ENCODE measurements around the gene CFAP53. TPM values are rescaled to one million over a fixed set of nuclear protein-coding genes. Genes with fewer than 3 reads are reported as not detected.
A peak's percentile ranks its signal among the peaks of the same experiment; 100 is the strongest.

The CFAP53 gene
- total and polyA plus RNA-seq, 2 of the 13 experiments (the other 11 are each of a cell fraction or from before 2014, with no cell fraction given) = 0.05 to 0.07 TPM

- TF ChIP-seq, protein P1, sequence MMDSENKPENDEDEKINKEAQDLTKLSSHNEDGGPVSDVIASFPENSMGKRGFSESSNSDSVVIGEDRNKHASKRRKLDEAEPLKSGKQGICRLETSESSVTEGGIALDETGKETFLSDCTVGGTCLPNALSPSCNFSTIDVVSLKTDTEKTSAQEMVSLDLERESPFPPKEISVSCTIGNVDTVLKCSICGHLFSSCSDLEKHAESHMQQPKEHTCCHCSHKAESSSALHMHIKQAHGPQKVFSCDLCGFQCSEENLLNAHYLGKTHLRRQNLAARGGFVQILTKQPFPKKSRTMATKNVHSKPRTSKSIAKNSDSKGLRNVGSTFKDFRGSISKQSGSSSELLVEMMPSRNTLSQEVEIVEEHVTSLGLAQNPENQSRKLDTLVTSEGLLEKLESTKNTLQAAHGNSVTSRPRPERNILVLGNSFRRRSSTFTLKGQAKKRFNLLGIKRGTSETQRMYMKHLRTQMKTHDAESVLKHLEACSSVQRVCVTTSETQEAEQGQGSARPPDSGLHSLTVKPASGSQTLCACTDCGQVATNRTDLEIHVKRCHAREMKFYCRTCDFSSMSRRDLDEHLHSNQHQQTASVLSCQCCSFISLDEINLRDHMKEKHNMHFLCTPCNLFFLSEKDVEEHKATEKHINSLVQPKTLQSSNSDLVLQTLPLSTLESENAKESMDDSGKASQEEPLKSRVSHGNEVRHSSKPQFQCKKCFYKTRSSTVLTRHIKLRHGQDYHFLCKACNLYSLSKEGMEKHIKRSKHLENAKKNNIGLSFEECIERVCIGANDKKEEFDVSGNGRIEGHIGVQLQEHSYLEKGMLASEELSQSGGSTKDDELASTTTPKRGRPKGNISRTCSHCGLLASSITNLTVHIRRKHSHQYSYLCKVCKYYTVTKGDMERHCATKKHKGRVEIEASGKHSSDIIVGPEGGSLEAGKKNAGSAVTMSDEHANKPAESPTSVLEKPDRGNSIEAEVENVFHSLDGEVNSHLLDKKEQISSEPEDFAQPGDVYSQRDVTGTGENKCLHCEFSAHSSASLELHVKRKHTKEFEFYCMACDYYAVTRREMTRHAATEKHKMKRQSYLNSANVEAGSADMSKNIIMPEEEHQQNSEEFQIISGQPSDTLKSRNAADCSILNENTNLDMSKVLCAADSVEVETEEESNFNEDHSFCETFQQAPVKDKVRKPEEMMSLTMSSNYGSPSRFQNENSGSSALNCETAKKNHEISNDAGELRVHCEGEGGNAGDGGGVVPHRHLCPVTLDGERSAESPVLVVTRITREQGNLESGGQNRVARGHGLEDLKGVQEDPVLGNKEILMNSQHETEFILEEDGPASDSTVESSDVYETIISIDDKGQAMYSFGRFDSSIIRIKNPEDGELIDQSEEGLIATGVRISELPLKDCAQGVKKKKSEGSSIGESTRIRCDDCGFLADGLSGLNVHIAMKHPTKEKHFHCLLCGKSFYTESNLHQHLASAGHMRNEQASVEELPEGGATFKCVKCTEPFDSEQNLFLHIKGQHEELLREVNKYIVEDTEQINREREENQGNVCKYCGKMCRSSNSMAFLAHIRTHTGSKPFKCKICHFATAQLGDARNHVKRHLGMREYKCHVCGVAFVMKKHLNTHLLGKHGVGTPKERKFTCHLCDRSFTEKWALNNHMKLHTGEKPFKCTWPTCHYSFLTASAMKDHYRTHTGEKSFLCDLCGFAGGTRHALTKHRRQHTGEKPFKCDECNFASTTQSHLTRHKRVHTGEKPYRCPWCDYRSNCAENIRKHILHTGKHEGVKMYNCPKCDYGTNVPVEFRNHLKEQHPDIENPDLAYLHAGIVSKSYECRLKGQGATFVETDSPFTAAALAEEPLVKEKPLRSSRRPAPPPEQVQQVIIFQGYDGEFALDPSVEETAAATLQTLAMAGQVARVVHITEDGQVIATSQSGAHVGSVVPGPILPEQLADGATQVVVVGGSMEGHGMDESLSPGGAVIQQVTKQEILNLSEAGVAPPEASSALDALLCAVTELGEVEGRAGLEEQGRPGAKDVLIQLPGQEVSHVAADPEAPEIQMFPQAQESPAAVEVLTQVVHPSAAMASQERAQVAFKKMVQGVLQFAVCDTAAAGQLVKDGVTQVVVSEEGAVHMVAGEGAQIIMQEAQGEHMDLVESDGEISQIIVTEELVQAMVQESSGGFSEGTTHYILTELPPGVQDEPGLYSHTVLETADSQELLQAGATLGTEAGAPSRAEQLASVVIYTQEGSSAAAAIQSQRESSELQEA (CRISPR knock-in tag; IDR thresholded peaks at IDR 0.05; ENCODE audit: not compliant biosample characterization) = no peak
- TF ChIP-seq BRD4 (CRISPR knock-in tag; IDR thresholded peaks at IDR 0.05) = no peak
- TF ChIP-seq KDM1A (CRISPR knock-in tag; IDR thresholded peaks at IDR 0.05) = no peak
- TF ChIP-seq, protein P2, sequence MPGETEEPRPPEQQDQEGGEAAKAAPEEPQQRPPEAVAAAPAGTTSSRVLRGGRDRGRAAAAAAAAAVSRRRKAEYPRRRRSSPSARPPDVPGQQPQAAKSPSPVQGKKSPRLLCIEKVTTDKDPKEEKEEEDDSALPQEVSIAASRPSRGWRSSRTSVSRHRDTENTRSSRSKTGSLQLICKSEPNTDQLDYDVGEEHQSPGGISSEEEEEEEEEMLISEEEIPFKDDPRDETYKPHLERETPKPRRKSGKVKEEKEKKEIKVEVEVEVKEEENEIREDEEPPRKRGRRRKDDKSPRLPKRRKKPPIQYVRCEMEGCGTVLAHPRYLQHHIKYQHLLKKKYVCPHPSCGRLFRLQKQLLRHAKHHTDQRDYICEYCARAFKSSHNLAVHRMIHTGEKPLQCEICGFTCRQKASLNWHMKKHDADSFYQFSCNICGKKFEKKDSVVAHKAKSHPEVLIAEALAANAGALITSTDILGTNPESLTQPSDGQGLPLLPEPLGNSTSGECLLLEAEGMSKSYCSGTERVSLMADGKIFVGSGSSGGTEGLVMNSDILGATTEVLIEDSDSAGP (CRISPR knock-in tag; IDR thresholded peaks at IDR 0.05; ENCODE audit: borderline replicate concordance) = peak; percentile 47; the same call in 1 of the 2 replicates
- TF ChIP-seq ARNTL (CRISPR knock-in tag; IDR thresholded peaks at IDR 0.05) = no peak
- TF ChIP-seq HMG20B (CRISPR knock-in tag; conservative IDR thresholded peaks at IDR 0.05) = no peak
- TF ChIP-seq ZNF841 (CRISPR knock-in tag; IDR thresholded peaks at IDR 0.05; ENCODE audit: borderline replicate concordance) = no peak
- no peak for TF ChIP-seq NFKB2 (CRISPR knock-in tag; IDR thresholded peaks at IDR 0.05; ENCODE audit: borderline replicate concordance)
- no peak for TF ChIP-seq SRSF4 (IDR thresholded peaks at IDR 0.05; ENCODE audit: low read depth, low read length, poor library complexity, severe bottlenecking)
- no peak for TF ChIP-seq MIXL1 (CRISPR knock-in tag; IDR thresholded peaks at IDR 0.05)
- peak; percentile 20; the same call in 1 of the 2 replicates for TF ChIP-seq ZNF263 (CRISPR knock-in tag; IDR thresholded peaks at IDR 0.05)
- no peak for TF ChIP-seq DNMT1 (CRISPR knock-in tag; IDR thresholded peaks at IDR 0.05)
- no peak for TF ChIP-seq ZNF180 (CRISPR knock-in tag; IDR thresholded peaks at IDR 0.05; ENCODE audit: borderline replicate concordance, low read depth)
- no peak for TF ChIP-seq PHF5A (CRISPR knock-in tag; IDR thresholded peaks at IDR 0.05; ENCODE audit: low read depth, unreplicated experiment)
- TF ChIP-seq HOXD1 (CRISPR knock-in tag; IDR thresholded peaks at IDR 0.05) = no peak
- TF ChIP-seq MXD4 (CRISPR knock-in tag; IDR thresholded peaks at IDR 0.05) = peak; percentile 67; the same call in 1 of the 2 replicates
- peak; percentile 72 for TF ChIP-seq ELF3 (CRISPR knock-in tag; IDR thresholded peaks at IDR 0.05)
- TF ChIP-seq GATAD2A (CRISPR knock-in tag; IDR thresholded peaks at IDR 0.05) = no peak
Measured at GRCh38 chr18:50266248-50266704, at the start of gene CFAP53 (continued).
